Embryonic facial prominence (tissue), 1 donor: ENCODE results near the gene GPR22.

Experiments
- DNase-seq: peaks from one replicate; pipeline ENCODE4 v3.0.0-alpha.2; 2016; ENCODE audit errors: extremely low spot score

The GPR22 gene

GRCh38 chr7:107479303-107479702 is 9.4 kb downstream of the GPR22 start:
- no peak for DNase-seq

- DNase-seq = no peak
Measured at GRCh38 chr7:107480932-107481331, 11.1 kb downstream of the GPR22 start.

- no peak for DNase-seq
Measured at GRCh38 chr7:107482571-107482970, 12.7 kb downstream of the GPR22 start.

- DNase-seq = no peak
Measured at GRCh38 chr7:107486041-107486440, 16.2 kb downstream of the GPR22 start.

- DNase-seq = no peak
Measured at GRCh38 chr7:107492875-107493274, 23.0 kb downstream of the GPR22 start.

GRCh38 chr7:107494315-107494751 is 24.5 kb downstream of the GPR22 start:
- DNase-seq = no peak

GRCh38 chr7:107494884-107495283 is 25.0 kb downstream of the GPR22 start:
- no peak for DNase-seq

- no peak for DNase-seq
Measured at GRCh38 chr7:107495516-107495915, 25.7 kb downstream of the GPR22 start.

- no peak for DNase-seq
Measured at GRCh38 chr7:107499731-107500130, 29.9 kb downstream of the GPR22 start.

GRCh38 chr7:107501593-107501992 is 31.7 kb downstream of the GPR22 start:
- DNase-seq = no peak

GRCh38 chr7:107502154-107502553 is 32.3 kb downstream of the GPR22 start:
- DNase-seq = no peak

- DNase-seq = no peak
Measured at GRCh38 chr7:107502797-107503196, 32.9 kb downstream of the GPR22 start.

GRCh38 chr7:107503687-107504086 is 33.8 kb downstream of the GPR22 start:
- DNase-seq = no peak

GRCh38 chr7:107505362-107505761 is 35.5 kb downstream of the GPR22 start:
- no peak for DNase-seq

GRCh38 chr7:107505997-107506673 is 36.3 kb downstream of the GPR22 start:
- DNase-seq = no peak

GRCh38 chr7:107506674-107507339 is 37.0 kb downstream of the GPR22 start:
- no peak for DNase-seq
